Astrocyte of the spinal cord (primary cell): ENCODE data around the gene SLC13A3.

ENCODE experiments used
- DNase-seq: peaks from one replicate; pipeline ENCODE4 v3.0.0; 2011; ENCODE audit warnings: low read depth, low spot score
- H3K4me3 ChIP-seq: 2 replicates; pipeline ENCODE4 v1.5.1; 2011; ENCODE audit warnings: low read depth, mild to moderate bottlenecking, low read length, moderate library complexity
- in situ Hi-C: cut with HindIII; loops from 2 replicates; pipeline ENCODE4 v1.10.0; 2017; ENCODE audit warnings: low sequenced_read_pairs
- TF ChIP-seq, protein P1 (sequence below): IDR thresholded peaks from 2 replicates; pipeline ENCODE4 v1.5.1; 2012; ENCODE audit warnings: low read depth, mild to moderate bottlenecking, low read length, inconsistent platforms

The SLC13A3 gene

DNA sequence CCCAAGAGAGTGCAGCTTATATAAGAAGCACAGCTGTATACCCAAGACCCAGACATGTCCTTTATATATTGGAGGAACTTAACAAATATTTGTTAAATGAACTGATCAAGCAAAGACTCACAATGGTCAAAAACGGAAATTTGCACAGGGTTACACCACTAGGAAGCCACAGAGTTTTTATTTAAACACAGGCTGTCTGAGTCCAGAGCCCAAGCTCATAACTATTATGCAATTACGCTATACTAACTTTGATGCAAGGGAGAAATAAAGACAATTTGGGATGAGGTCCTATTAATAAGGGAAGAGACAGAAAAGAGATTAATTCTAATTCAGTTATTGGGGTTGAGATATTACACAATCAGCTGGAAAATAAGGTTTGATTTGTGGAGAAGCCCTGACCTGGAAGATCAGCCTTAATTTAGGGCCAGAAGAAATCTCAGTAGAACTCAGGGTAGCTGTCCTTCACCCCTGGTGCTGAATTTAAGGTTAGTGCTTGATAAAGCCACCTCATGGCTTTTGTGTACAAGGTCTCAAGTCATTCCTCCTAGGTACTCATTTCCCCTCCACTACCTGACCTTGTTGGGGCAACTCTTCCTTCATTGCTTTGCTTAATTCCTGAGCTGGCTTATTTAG is 127.4 kb downstream of the SLC13A3 start:
- no peak for DNase-seq
- TF ChIP-seq, protein P1, sequence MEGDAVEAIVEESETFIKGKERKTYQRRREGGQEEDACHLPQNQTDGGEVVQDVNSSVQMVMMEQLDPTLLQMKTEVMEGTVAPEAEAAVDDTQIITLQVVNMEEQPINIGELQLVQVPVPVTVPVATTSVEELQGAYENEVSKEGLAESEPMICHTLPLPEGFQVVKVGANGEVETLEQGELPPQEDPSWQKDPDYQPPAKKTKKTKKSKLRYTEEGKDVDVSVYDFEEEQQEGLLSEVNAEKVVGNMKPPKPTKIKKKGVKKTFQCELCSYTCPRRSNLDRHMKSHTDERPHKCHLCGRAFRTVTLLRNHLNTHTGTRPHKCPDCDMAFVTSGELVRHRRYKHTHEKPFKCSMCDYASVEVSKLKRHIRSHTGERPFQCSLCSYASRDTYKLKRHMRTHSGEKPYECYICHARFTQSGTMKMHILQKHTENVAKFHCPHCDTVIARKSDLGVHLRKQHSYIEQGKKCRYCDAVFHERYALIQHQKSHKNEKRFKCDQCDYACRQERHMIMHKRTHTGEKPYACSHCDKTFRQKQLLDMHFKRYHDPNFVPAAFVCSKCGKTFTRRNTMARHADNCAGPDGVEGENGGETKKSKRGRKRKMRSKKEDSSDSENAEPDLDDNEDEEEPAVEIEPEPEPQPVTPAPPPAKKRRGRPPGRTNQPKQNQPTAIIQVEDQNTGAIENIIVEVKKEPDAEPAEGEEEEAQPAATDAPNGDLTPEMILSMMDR = no peak
- no peak overlapping the region for H3K4me3 ChIP-seq
- in situ Hi-C loops = no loop called here

DNA sequence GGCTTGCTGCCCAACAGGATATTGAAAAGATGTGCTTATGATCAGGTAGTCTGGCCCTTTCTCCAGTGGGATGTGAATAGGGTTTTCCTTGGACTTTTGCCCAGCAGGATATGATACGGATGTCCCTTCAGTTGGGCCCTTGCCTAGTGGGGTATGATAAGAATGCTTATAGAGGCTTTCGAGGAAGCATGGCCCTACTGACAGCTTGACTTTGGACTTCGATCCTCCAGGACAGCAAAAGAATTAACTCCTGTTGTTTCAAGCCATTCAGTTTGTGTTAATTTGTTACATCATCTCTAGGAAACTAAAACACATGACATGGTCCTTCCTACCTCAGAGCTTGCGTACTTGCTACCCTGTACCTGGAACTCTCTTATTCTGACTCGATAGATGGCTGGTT is 128.2 kb downstream of the SLC13A3 start:
- TF ChIP-seq, protein P1 = no peak
- DNase-seq = no peak
- no peak overlapping the region for H3K4me3 ChIP-seq
- in situ Hi-C loops = no loop called here

DNA sequence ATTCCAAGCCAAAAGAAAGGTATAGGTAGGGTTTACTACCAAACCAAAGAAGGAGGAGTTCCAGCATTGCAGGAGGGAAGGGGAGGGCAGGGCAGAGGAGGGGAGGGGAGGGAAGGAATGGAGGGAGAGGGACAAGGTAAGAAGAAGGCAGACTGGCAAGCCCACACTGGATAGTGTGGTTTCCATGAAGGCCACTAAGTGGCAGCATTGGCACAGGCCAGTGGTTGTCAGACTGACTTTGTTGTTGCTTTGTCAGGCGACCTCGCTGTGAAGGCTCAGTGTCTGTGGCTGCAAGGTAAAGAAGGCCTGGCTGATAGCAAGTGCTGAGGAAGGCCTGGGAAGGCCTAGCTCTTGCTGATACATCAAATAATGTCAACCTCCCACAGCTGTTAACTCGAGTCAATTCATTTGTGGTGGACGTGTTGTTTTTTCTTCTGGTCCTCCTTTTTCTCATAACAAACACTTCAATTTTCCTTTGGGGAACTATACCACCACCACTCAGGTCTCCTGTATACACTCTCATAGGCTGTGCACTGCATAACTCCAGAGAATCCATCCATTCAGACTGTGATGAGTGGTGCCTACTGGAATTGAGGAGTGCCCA is 130.2 kb downstream of the SLC13A3 start:
- TF ChIP-seq, protein P1 = peak; percentile 61
- in situ Hi-C loops = no loop called here
- peak; percentile 41 for DNase-seq

DNA sequence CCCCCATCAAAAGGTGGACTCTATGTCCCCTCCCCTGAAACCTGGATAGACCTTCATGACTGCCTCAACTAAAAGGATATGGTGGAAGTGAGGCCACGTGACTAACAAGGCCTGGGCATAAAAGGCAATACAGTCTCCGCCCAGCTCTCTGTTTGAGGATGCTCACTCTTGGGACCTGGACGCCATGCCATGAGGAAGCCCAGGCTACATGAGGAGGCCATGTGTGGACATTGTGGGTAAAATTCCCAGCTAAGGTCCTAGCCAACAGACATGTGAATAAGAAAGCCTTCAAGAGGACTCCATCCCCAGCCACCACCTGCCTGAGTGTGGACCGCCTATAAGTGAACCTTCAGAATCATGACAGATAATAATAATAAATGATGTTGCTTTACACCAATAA is 130.7 kb downstream of the SLC13A3 start:
- TF ChIP-seq, protein P1 = no peak
- DNase-seq = no peak
- in situ Hi-C loops = no loop called here
- H3K4me3 ChIP-seq = no peak overlapping the region

More for the DNA sequence above, 130.2 kb downstream of the SLC13A3 start:
- H3K4me3 ChIP-seq = no peak overlapping the region

DNA sequence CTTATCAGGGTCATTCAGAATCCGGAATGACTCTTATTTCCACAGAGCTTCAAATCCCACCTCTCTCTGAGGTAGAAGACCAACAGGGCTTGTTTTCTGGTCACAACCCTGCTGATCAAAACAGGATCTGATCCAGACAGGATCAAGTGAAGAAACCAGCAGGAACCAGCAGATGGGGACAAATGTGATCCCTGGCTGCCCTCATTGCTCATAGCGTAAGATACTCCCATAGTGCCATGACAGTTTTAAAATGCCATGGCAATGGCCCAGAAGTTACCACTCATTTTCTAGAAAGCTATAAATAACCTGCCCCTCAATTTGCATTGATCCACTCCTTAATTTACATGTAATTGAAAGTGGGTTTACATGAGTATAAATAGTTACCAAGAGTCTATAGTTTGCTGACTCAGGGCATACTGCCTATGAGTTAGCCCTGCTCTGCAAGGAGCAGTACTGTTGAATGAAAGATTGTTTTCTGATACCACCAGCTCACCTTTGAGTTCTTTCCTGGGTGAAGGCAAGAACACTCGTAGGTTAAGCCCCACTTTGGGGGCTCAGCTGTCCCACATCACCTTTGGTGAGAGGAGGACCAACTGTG is 131.7 kb downstream of the SLC13A3 start:
- in situ Hi-C loops = no loop called here
- no peak for DNase-seq
- TF ChIP-seq, protein P1 = no peak
- no peak overlapping the region for H3K4me3 ChIP-seq

DNA sequence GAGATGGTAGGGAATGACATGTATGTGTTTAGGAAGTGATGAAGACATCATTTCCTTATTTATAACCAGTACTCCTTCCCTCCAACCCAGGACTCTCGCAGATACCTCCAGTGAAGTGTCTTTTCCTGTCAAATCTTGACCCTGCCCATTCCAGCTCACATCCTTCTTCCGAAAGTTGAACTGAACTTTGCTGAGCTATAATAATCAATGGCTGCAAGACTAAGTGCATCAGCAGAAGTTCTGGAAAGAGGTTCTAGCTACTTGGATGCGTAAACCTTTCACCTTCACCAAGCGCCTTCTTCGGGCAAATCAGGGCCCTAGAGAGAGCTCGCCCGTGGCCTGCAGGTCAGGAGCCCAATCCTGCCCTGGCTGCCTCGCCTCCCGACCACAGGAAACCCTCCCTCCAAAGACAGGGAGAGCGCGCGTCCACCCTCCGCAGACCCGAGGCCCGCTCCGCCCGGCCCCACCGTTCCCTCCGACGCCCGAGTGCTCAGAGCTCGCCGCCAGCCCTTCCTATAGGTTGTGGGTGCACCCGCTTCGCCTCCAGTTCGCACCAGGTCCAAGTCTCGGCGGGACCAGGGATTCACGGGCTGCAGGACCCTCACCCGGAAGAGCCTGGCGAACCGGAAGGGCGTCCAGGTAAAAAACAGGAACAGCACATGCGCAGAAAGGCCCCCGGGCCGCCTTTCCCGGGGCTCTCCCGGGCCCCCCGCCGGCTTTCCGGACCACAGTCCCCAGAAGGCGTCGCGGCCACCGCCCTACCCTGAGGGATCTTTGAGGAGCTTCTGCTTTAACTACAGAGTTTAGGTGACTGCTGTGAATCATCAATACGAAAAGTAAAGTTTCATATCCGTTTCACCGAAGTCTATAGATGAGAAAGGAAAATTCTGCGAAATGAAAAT is 138.1 kb downstream of the SLC13A3 start, which contains the start of gene ZNF334:
Gene ZNF334 (minus strand): TSS at position 617 of the 902 bp plus-strand sequence. CDS start 1,457 bp downstream, outside the sequence.
- TF ChIP-seq, protein P1 = no peak
- DNase-seq = peak; percentile 42
- in situ Hi-C loops = no loop called here
- peak within 1 kb of the TSS; percentile 61 for H3K4me3 ChIP-seq
